Gastroesophageal sphincter (tissue), 3 donors: ENCODE data around the gene CBLN3.

Source experiments
- EP300 ChIP-seq: sonication (generic); formaldehyde crosslinking; IDR thresholded peaks from one replicate; pipeline ENCODE4 v1.6.1; 2017; ENCODE audit warnings: antibody characterized with exemption, mild to moderate bottlenecking
- POLR2A ChIP-seq, 2 donors: fragments of 450-650 bp; IDR thresholded peaks; one replicate each; pipeline ENCODE4 v1.6.1; 2017; ENCODE audit warnings: antibody characterized with exemption in 2 of 2, mild to moderate bottlenecking in 2 of 2, moderate library complexity in 1 of 2
- POLR2AphosphoS5 ChIP-seq: sonication (generic); formaldehyde crosslinking; IDR thresholded peaks from one replicate; pipeline ENCODE4 v1.6.1; 2017; ENCODE audit warnings: antibody characterized with exemption
- TF ChIP-seq, protein P1 (sequence below), 4 experiments: fragments of 200-600 bp in 2 of 4; fragments of 450-650 bp in 2 of 4; sonication (generic) in 1 of 4; IDR thresholded peaks; one replicate each; pipeline ENCODE4 v1.5.1; 2017 to 2019; ENCODE audit warnings: antibody characterized with exemption in 4 of 4, mild to moderate bottlenecking in 2 of 4, moderate library complexity in 2 of 4

DNA sequence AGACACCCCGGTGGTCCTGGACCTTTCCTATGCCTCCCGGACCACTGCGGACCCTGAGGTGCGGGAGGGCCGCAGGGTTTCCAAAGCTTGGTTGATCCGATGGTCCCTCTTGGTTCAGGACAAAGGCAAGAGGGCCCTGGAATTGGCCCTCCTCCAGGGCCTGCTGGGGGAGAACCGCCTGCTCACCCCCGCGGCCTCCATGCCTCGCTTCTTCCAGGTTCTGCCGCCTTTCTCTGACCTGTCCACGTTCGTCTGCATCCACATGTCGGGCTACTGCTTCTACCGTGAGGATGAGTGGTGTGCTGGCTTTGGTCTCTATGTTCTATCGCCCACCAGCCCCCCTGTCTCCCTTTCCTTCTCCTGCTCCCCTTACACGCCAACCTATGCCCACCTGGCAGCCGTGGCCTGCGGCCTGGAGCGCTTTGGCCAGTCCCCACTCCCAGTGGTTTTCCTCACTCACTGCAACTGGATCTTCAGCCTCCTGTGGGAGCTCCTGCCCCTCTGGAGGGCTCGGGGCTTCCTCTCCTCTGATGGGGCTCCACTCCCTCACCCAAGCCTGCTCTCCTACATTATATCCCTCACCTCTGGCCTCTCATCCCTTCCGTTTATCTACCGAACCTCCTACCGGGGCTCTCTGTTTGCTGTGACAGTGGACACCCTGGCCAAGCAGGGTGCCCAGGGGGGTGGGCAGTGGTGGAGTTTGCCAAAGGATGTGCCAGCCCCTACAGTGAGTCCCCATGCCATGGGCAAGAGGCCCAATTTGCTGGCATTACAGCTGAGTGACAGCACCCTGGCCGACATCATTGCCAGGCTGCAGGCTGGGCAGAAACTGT lies 13.8 kb downstream of the CBLN3 start:
- TF ChIP-seq, protein P1, sequence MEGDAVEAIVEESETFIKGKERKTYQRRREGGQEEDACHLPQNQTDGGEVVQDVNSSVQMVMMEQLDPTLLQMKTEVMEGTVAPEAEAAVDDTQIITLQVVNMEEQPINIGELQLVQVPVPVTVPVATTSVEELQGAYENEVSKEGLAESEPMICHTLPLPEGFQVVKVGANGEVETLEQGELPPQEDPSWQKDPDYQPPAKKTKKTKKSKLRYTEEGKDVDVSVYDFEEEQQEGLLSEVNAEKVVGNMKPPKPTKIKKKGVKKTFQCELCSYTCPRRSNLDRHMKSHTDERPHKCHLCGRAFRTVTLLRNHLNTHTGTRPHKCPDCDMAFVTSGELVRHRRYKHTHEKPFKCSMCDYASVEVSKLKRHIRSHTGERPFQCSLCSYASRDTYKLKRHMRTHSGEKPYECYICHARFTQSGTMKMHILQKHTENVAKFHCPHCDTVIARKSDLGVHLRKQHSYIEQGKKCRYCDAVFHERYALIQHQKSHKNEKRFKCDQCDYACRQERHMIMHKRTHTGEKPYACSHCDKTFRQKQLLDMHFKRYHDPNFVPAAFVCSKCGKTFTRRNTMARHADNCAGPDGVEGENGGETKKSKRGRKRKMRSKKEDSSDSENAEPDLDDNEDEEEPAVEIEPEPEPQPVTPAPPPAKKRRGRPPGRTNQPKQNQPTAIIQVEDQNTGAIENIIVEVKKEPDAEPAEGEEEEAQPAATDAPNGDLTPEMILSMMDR (IDR thresholded peaks at IDR 0.05): no peak
- TF ChIP-seq POLR2AphosphoS5 (no peak), EP300 (no peak), POLR2A (IDR thresholded peaks at IDR 0.05) (no peak)
